Activated gamma-delta T cell treated with anti-CD3 and anti-CD28 coated beads, Interleukin-2, amount 50 U/mL, for 16 hours (primary cell): ENCODE measurements around the gene PDE4D.
"Not testable (repeated sequence)": the region's sequence is repeated elsewhere in the genome, so short reads cannot be mapped to it uniquely, and the experiment has no call there.

ENCODE experiments used
- DNase-seq: peaks from one replicate; pipeline ENCODE4 v3.0.0-alpha.2; 2020; ENCODE audit warnings: low read depth

PDE4D gene

DNA sequence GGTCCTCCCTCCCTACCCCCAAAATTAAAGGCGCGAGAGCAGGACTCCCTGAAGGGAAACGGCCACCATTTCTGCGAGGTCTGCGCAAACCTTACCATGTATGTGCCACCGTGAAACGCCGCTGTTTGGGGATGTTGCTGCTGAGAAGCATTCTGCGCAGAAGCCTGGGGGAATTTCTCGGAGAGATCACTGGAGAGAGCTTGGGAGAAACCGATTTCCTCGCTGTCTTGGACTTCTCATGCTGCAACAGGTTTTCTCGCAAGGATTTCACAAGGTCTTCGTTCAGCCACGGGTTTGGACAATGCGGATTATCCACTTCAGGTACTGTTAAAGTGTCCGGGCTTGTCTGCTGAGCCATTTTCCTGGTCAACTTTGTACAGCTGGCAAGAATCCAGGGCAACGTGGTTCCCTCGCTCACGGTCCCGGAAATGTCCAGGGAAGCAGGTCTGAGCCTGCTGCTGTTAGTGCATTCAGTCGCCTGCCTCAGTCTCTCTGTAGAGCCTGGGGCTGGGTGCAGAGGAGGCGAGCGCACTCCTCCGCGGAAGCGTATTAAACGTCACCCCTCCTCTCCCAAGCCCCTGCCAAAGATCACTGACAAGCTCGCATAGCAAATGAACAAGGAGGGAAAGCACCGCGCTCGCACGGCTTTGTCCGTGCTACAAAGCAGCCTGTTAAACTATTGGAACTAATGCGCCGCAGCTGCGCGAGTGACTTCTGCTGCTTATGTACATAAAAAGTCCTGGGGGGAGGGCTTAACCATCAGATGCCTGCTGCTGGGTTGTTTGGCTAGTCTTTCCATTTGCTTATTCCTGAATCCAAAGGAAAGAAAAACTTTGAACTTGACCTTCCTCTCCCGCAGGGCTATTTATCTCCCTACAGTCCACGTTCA lies 125.1 kb downstream of the PDE4D start:
- no peak for DNase-seq

DNA sequence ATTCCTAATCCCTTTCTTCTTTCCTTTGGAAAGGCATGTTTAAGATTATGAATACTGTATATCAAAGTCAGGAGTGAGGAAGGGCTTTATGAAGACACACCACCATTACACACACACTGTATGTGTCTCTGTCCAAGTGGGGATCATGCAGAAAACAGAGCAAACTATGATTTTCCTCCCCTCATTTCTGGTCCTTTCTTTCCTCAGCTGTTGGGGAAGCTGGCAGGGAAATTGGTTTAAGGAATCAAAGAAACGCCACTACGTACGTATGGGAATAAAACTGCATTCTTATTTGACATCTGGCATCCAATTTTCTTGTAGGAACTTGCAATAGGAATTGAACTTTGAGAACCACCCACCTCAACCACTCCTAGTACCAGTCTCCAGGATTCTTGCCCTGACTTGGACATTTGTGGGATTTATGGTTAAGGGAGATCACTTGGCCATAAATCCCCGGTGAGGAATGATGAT lies 125.8 kb downstream of the PDE4D start:
- DNase-seq = no peak

DNA sequence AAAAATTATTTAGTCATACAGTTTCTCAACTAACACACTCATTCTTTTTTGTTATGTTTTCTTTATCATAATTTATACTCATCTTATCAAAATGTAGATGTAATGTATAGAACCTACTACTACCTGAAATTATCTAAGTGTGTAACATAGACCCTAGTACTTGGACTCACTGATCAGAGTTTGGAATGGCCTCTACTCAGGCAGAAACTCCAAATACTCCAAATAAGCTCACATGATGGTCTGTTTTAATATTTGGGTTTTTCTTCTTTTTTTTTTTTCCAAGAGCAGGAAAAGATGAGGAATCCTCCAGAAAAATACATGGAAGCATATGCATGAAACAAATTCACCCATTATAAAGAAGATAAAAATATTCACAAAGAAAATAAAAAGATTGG lies 126.3 kb downstream of the PDE4D start:
- DNase-seq = no peak

DNA sequence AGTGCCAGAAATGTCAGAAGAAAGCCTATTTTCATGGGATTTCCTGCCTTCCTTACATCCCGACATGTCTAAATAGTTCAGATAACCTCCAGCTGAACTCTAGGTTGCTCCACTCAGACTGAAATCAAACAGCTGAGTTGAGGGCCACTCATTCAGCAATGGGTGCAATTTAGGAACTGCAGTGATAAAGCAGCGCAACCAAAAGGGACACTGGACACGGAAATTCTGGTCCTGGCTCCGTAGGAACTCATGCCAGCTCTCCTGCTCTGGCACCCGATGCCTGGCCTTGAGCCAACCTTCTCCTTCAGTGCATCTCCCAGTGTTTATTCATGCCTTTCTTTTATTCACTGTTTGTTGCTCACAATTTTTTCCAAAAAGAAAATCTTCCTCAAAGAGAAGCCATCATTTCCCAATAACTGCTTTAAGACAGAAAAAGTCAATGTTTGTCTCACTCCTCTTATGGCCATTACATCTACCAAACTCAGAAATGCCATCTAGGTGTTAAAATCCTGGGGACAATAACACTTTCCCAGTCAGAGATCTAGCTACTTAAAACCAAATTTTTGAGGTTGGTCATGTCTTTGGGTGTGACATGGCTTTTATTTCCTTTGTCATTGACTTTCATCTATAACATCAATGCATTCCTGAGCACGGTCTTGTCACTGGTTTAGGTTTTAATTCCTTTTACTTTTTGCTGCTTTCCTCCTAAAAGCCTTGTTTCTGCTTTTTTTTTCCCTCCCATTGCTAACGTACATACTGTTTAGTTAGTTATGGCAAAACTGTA lies 126.9 kb downstream of the PDE4D start:
- DNase-seq = no peak

- DNase-seq = no peak
These were observed 128.1 kb downstream of the PDE4D start for GRCh38 chr5:59765446-59765845.

DNA sequence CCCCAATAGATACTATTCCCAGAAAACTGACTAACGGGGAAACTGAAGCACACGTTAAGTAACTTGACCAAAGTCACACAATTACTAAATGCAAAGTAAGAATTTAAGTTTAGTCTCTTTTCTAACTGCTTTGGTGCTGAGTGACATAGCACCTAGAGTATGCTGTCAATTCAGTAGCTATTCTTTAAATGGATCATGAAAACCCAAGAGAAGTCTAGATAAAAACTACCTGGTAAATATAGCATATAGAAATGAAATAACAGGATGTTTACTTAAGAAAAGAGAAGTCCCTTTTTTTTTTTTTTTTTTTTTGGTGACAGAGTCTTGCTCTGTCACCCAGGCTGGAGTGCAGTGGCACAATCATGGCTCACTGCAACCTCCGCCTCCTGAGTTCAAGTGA lies 129.2 kb downstream of the PDE4D start:
- no peak for DNase-seq

DNA sequence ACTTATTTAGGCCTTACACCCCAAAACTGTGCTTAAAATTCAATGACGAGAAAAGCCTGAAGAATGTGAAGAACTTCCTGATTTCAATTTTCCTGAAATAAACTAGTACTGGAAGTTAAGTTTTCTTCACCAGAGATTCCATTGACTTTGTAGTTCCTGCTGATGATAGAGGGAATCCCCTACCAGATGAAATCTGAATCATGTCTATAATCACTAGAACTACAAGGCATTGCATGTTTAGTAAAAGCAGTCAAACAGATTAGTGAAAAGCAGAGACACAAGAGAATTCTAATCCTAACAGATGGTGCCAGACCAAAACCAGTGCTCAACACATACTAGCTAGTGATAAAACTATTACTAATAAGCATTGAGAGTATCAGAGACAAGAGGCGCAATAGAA lies 130.0 kb downstream of the PDE4D start:
- DNase-seq = no peak

- not testable (repeated sequence) for DNase-seq
These were observed 131.3 kb downstream of the PDE4D start for GRCh38 chr5:59762232-59762631.

GRCh38 chr5:59760785-59761348 lies 132.7 kb downstream of the PDE4D start:
- no peak for DNase-seq

- no peak for DNase-seq
These were observed 133.8 kb downstream of the PDE4D start for GRCh38 chr5:59759600-59760351.

- no peak for DNase-seq
These were observed 135.0 kb downstream of the PDE4D start for GRCh38 chr5:59758566-59758965.

GRCh38 chr5:59757442-59757841 lies 136.1 kb downstream of the PDE4D start:
- no peak for DNase-seq

DNA sequence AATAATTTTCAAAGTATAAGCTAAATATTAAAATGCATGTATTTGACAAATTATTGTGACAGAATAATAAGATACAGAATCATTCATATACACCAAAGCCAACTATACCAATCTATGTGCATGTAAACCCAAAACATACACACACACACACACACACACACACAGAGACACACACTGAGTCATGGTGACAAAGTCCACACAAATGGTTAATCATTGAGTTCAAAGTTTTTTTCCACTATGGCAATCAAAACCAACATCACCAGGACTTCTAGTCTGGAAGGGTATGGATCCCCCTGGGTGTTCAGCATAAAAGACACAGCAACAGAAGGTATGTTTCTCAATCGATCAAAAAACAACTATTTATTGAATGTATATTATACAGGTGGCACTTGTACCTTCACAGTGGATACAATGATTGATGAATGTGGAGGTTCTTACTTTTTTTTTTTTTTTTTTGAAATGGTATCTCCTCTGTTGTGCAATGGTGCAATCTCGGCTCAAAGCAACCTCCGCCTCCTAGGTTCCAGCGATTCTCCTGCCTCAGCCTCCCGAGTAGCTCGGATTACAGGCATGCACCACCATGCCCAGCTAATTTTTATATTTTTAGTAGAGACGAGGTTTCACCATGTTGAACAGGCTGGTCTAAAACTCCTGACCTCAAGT lies 137.0 kb downstream of the PDE4D start:
- DNase-seq = no peak

DNA sequence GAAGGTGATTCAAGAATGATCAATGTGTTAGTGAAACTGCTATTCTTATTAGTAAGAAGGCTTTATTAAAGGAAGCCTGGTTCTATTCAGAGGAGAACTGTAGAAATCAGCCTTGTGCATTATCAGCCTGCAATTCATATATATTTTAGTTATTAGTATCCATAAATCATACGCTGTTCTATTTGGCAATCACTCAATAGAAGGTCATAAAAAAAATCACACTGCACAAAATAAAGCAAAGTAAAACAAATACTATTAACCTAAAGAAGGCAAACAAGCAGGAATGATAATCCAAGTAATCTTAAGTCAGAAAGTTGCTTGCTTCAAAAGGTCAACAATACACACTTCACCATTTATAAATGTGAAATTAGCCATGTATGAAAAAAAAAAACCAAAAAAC lies 138.1 kb downstream of the PDE4D start:
- no peak for DNase-seq

GRCh38 chr5:59753599-59753998 lies 139.9 kb downstream of the PDE4D start:
- no peak for DNase-seq

- DNase-seq = no peak
These were observed 143.6 kb downstream of the PDE4D start for GRCh38 chr5:59749782-59750520.

DNA sequence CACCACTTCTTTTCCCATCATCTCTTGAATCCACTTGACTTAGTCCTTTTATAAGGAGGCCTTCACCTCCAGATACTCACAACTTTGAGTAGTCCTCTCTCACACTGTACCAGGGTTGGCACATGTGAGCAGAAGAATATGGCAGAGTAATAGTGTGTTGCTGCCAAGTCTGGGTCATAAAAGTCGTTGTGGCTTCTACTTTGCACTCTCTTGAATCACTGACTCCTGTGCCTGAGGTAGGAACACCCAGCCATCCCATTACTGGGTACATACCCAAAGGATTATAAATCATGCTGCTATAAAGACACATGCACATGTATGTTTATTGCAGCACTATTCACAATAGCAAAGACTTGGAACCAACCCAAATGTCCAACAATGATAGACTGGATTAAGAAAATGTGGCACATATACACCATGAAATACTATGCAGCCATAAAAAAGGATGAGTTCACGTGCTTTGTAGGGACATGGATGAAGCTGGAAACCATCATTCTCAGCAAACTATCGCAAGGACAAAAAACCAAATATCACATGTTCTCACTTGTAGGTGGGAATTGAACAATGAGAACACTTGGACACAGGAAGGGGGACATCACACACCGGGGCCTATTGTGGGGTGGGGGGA lies 145.4 kb downstream of the PDE4D start:
- not testable (repeated sequence) for DNase-seq

DNA sequence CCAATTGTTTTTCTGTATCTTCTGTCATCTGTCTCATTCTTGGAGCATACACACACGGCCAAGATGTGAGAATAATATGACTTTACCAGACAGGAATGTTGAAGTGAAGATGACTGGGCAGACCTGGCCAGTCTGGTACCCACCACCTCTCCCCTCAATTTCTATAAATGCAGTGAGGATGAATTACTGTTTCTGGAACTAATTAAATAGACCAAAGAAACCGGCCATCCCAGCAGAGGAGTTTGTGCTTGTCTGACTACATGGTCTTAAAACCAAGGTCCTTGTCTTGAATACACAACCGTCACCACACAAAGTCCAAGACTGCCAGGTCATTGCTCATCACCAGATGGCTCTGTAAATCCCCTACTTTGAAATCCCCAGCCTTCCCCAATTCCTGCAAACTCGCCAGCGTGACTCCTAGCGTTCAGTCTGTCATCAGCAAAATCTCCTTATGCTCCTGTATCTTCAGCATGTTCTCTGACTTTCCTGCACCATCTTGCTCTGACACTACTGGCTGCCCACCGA lies 147.2 kb downstream of the PDE4D start:
- DNase-seq = no peak

DNA sequence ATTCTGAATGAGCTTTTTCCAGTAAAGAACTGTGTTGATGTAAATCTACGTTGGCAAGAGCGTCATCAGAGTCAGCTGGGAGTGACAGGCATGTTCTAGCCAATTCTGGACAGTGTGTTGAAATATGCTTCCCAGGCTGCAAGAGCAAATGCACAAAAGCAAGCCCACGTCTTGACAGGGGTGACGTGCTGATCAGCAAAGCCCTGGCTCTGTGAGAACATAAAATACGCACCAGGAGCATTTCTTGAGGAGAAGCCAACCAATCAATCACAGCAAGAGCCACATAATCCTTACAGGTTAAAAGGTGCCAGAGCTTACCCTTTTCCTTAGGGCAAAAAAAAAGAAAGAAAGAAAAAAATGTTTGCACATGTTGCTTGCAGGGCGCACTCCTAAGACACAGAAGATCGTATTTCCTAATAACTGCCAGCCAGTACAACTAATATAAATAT lies 148.1 kb downstream of the PDE4D start:
- DNase-seq = no peak

- DNase-seq = no peak
These were observed 149.0 kb downstream of the PDE4D start for GRCh38 chr5:59744531-59744992.
